Inferior parietal cortex (tissue), 1 donor: ENCODE measurements around the gene GSTO2.
"Not testable (repeated sequence)": the region's sequence is repeated elsewhere in the genome, so short reads cannot be mapped to it uniquely, and the experiment has no call there.

Experiments
- DNase-seq: peaks from one replicate; pipeline ENCODE4 v3.0.0-alpha.2; 2016; ENCODE audit errors: extremely low spot score

Gene GSTO2

DNA sequence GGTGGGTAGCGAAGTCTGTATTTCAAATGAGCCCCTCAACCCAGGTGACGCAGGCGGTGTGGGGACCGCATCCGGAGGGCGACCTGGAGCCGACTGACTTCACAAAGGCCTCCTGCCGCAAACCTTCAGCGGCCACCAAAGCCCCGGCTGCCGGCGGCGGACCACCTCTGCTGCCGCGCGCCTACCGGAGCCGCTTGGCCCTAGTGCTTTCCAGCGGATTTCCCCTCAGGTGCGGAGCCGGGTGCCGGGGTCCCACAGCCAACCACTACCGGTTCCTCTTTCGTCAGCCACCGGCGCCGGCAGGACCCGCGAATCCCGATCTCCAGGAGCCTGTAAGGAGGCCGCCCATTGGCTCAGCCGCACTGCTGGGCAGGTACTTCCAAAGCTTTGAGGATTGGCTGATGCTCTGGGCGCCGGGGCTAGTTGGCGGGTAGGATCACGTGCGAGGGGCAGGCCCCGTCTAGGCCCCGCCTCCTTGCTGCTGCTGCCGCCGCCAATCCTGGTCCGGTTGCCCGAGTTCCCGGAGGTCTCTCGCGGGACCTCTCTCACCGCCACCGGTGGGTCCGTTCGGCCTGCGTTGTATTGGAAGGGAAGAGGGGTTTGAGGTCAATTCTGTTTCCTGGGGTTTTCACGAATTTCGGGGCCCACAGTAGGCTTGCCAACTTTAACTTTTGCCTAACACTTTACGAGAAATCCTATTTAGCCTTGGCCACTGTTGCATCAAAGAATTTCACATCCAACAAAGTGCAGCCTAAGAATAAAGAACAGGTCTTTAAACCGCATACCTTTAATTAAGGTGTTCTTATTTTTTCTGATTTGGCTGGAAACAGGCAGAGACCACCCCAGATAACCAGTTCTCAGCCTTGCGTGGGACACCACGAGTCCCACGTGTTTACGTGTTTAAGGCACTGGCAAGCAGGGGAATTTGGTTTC is at the start of gene GSTO2:
Gene GSTO2, plus strand, starts transcription at position 472 of the 933 bp plus-strand sequence. CDS start 5,732 bp downstream, outside the sequence.
- peak; percentile 96 for DNase-seq

- DNase-seq, result no peak
Observed at GRCh38 chr10:104220522-104220921, 48.5 kb upstream of the GSTO2 start.

DNA sequence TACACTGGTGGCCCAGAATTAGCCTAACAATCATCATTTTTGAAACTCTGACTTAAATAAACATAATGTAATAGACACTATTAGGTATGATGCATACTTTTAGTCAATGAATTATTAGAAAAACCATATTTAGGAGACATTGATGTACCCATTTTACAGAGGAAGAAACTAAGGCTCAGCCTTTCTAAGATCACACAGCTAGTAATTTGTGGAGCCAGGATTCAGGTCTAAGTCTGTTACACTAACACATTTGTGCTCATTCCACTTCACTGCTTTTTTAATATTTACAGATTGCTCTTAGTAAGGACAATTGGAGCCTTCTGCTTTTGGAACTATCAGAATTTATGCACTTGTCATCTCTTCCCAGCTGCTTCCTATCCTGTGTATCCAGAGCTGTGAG is 45.7 kb upstream of the GSTO2 start:
- no peak for DNase-seq

- no peak for DNase-seq
Observed at GRCh38 chr10:104230490-104230889, 38.5 kb upstream of the GSTO2 start.

- peak; percentile 94 for DNase-seq
Observed at GRCh38 chr10:104231784-104232612, 37.0 kb upstream of the GSTO2 start, which contains the start of gene CFAP43. CFAP43 (minus strand) TSS chr10:104232364; CDS start chr10:104232246, 118 bp downstream.

DNA sequence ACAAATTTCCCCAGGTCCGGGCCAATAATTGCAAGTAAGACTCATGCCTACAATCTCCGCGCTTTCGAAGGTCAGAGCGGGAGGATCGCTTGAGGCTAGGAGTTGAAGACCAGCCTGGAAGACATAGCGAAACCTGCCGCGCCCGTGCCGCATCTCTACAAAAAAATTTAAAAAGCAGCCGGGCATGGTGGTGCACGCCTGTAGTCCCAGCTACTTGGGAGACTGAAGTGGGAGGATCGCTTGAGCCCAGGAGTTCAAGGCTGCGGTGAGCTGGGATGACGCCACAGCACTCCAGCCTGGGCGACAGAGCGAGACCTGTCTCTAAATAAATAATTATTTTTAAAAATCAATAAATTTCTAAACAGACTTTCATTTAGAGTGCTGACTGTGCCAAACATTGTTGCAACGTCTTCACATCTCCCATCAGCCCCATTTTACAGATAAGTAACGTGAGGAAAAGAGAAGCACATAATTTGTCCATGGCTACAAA is 36.3 kb upstream of the GSTO2 start:
- no peak for DNase-seq

DNA sequence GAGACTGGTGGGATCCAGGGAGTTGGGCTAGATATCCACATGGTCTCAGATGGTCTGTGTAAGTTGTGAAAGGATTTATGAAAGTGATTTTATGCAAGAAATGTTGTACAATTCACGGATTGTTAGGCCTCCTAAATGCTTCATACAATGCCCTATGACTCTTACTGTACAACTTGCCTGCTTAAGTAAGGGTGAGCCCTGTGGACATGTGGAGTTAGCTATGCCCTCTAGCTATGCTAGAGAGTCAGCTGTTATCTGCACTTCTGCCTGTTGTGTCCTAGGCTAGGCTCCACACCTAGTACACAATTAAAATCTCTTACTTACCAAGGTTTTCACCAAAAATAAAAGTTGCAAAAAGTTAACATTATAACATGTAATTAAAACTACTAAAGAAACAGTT is 35.2 kb upstream of the GSTO2 start:
- DNase-seq, result no peak

- DNase-seq, result no peak
Observed at GRCh38 chr10:104234934-104235333, 34.0 kb upstream of the GSTO2 start.

GRCh38 chr10:104235801-104236200 is 33.2 kb upstream of the GSTO2 start:
- DNase-seq, result no peak

DNA sequence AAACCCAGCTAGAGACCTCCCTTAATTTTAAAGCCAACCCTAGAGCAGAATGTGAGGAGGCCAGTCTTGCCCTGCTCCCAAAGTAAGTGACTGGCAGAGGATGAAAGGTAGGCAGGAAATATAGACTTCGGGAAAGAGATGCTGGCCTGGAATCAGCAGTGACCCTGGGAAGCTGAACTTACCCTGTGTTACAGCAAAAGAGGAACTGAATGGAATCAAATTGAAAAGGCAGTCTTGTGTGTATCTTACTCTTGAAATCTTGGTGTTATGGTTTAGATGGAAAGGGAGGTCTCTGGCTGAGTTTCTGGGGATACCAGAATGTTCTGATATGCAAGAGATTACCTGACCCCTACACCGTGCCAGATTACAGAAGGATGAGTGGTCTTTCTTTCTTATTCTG is 28.9 kb upstream of the GSTO2 start:
- DNase-seq, result no peak

- peak; percentile 53 for DNase-seq
Observed at GRCh38 chr10:104242545-104242944, 26.4 kb upstream of the GSTO2 start.

DNA sequence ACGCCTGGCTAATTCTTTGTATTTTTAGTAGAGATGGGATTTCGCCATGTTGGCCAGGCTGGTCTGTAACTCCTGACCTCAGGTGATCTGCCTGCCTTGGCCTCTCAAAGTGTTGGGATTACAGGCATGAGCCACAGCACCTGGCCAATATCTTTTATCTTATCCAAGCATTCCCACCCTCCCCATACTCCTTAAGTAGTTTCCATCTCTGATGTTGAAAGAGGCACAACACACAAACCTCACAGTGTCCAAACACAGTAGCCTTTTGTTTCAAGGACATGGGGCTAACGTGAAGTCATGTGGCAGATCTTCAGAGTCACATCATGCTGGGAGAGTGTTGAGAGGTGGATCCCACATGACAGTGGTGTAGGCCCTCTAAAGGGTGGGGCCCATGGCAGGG is 26.0 kb upstream of the GSTO2 start:
- DNase-seq, result peak; percentile 46

DNA sequence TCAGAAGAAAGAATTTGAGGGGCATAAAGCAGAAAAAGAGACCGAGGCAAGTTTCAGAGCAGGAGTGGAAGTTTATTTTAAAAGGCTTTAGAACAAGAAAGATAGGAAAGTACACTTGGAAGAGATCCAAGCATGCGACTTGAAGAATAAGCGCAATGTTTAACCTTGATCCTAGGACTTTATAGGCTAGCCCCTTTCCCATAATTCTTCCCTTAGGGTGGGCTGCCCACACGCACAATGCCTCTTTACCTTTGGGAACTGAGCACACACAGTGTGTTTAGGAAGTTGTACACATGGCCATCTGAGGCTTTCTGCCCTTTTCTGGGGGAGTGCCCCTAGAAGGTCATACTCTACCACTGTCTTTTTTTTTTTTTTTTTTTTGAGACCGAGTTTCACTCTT is 25.5 kb upstream of the GSTO2 start:
- no peak for DNase-seq

DNA sequence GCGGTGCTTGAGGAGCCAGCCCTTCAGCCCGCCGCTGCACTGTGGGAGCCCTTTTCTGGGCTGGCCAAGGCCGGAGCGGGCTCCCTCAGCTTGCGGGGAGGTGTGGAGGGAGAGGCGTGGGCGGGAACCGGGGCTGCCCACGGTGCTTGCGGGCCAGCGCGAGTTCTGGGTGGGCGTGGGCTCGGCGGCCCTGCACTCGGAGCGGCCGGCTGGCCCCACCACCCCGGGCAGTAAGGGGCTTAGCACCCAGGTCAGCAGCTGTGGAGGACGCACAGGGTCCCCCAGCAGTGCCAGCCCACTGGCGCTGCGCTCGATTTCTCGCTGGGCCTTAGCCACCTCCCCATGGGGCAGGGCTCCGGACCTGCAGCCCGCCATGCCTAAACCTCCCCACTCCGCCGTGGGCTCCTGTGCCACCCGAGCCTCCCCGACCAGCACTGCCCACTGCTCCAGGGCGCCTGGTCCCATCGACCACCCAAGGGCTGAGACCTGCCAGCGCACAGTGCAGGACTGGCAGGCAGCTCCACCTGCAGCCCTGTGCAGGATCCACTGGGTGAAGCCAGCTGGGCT is 23.8 kb upstream of the GSTO2 start:
- no peak for DNase-seq

GRCh38 chr10:104246976-104247375 is 22.0 kb upstream of the GSTO2 start:
- no peak for DNase-seq

DNA sequence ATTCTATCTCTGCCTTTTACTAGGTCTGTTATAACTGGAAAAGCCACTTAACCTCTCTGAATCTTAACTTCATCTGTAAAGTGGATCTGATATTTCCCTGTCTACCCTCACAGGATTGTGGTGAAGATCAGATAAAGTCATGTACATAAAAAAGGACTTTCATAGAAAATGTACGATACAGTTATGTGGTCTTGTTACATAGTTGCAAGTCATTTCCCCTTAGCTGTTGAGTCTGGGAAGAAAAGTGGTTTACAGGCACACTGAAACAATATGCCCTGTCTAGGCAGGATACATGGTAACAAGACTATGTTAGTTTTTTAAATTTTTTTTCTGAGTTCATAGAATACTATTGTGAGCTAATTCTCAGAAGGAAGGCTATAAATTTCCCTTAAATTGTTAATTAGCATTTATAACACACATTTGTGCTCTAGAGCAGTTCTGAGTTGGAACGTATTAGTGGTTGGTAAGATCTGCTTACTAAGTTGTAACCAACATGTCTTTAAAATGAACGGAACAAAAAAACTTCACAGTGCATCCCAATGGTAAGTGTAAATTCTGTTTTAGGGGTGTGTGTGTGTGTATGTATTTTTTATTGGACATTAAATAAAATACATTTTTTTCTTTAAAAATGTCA is 21.4 kb upstream of the GSTO2 start:
- DNase-seq, result no peak

DNA sequence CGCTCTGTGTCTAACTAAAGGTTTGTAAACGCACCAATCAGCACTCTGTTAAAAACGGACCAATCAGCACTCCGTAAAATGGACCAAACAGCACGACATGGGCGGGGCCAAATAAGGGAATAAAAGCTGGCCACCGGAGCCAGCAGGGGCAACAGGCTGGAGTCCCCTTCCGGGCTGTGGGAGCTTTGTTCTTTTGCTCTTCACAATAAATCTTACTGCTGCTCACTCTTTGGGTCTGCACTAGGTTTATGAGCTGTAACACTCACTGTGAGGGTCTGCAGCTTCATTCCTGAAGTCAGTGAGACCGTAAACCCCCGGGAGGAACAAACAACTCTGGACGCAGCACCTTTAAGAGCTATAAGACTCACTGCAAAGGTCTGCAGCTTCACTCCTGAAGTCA is 20.1 kb upstream of the GSTO2 start:
- not testable (repeated sequence) for DNase-seq

DNA sequence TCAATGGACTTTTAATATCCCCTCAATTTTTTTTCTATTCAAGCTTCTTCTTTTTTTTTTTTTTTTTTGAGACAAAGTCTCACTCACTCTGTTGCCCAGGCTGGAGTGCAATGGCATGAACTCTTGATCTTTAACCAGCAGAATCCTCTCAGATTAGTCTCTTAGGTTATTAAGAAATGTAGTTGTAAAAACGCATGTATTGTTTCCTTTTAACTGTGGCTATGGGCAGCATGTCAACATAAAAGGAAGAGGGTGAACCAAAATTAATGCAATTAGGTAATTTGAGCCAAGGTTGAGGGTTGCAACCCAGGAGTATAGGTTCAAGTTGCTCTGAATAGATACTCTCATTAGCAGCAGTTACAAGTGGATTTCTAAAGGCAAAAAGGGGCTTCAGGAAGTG is 18.6 kb upstream of the GSTO2 start:
- DNase-seq, result no peak

DNA sequence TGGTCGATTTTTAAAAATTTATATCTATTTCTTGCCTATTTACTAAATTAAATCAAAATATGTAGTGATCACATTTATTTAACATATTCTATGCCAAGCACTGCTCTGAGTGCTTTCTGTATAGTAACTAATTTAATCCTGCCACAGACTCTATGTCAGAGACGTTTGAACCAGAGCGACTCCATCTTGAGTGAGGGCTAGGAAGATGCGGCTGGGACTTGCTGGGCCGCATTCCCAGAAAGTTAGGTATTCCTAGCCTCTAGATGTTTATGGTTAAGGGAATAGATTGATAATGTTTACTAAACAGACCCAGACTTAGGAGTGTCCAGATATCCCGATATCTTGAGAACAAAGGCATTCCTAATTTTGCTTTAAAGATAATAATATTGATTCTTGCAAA is 17.5 kb upstream of the GSTO2 start:
- no peak for DNase-seq

DNA sequence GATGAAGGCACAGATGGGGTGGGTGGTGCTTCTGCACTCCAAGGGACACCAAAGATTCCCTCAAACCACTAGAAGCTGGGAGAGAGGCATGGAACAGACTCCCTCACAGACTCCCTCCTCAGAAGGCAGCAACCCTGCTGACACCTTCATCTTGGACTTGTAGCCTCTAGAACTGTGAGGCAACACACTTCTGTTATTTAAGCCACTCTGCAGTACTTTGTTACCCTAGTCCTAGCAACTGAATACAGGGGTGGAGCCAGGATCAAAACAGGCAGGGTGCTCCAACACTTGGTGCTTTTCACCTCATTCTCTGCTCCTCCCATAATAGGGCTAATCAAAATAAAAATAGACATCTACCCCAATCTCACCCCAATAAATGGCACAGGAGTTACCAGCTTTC is 16.6 kb upstream of the GSTO2 start:
- no peak for DNase-seq

DNA sequence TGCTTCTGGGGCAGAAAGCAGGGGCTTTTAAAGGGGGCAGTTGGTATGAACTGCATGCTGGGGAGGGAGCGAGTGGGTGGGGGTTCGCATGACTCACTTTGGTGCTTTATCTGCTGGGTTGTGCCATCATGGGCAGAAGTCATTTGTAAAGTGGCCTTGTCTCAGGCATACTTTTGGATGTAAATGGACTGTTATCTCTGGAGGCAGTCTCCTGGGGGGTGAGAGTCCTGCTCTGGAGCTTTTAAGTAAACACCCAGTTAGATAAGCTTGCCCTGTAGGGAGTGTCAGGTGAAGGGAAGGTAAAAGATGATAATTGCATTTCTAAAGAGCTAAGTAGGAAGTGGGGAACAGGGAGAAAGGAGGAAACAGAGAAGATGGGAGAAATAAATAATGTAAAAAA is 15.9 kb upstream of the GSTO2 start:
- DNase-seq, result no peak
